Hepatocyte (in vitro differentiated cells): ENCODE data around the gene PAQR7.

Experiments
- CTCF ChIP-seq: fragments of 200-600 bp; sonication (generic); IDR thresholded peaks from 2 replicates; pipeline ENCODE4 v1.5.1; 2016; ENCODE audit warnings: antibody characterized with exemption, mild to moderate bottlenecking; ENCODE audit not compliant: poor library complexity
- EZH2 ChIP-seq: fragments of 200-600 bp; sonication (generic); IDR thresholded peaks from 2 replicates; pipeline ENCODE4 v1.6.1; 2016; ENCODE audit warnings: antibody characterized with exemption, mild to moderate bottlenecking, borderline replicate concordance

- TF ChIP-seq CTCF (no peak), EZH2 (no peak)
Measured at GRCh38 chr1:25829046-25829445, 46.5 kb downstream of the PAQR7 start.
